GM12878 (cell line): ENCODE data around the gene MTHFD1L.

Source experiments
- EED ChIP-seq: sonication (generic); IDR thresholded peaks from 2 replicates; pipeline ENCODE4 v1.6.1; 2016; ENCODE audit warnings: antibody characterized with exemption, low read depth
- FOXK2 ChIP-seq: fragments of 450-650 bp; IDR thresholded peaks from 2 replicates; pipeline ENCODE4 v1.6.1; 2017; ENCODE audit warnings: mild to moderate bottlenecking, moderate library complexity
- MXI1 ChIP-seq: fragments of 150-350 bp; IDR thresholded peaks from 2 replicates; pipeline ENCODE4 v1.6.1; 2011; ENCODE audit warnings: low read depth, mild to moderate bottlenecking, inconsistent platforms, low read length, improper control_type of control experiment
- POLR2A ChIP-seq: IDR thresholded peaks from 2 replicates; pipeline ENCODE4 v1.6.1; 2011; ENCODE audit warnings: low read depth, mild to moderate bottlenecking, low read length
- TAF1 ChIP-seq: IDR thresholded peaks from 2 replicates; pipeline ENCODE4 v1.6.1; 2011; ENCODE audit warnings: mild to moderate bottlenecking, low read depth, low read length, borderline replicate concordance
- ZNF24 ChIP-seq: fragments of 450-650 bp; IDR thresholded peaks from 2 replicates; pipeline ENCODE4 v1.6.1; 2017; ENCODE audit warnings: antibody characterized with exemption, mild to moderate bottlenecking
- TF ChIP-seq, protein P1 (sequence below), 3 experiments: IDR thresholded peaks in 2 of 3; conservative IDR thresholded peaks in 1 of 3; 2 replicates each; pipeline ENCODE4 v1.5.1; 2011; ENCODE audit warnings: low read depth in 3 of 3, low read length in 3 of 3, mild to moderate bottlenecking in 3 of 3, control low read depth in 2 of 3, moderate library complexity in 2 of 3, inconsistent platforms in 1 of 3, mixed read lengths in 1 of 3; ENCODE audit not compliant: control insufficient read depth in 2 of 3, insufficient read depth in 1 of 3; ENCODE audit errors: extremely low read depth in 1 of 3
- TF ChIP-seq, protein P2 (sequence below): fragments of 450-650 bp; IDR thresholded peaks from 2 replicates; pipeline ENCODE4 v1.6.1; 2016; ENCODE audit warnings: mild to moderate bottlenecking, moderate library complexity, borderline replicate concordance
- TF ChIP-seq, protein P3 (sequence below): IDR thresholded peaks from 2 replicates; pipeline ENCODE4 v1.6.1; 2011; ENCODE audit warnings: borderline replicate concordance, low read depth, mild to moderate bottlenecking, moderate library complexity, mixed read lengths, low read length; ENCODE audit not compliant: insufficient read depth; ENCODE audit errors: extremely low read length
- TF ChIP-seq, protein P4 (sequence below): IDR thresholded peaks from 2 replicates; pipeline ENCODE4 v1.6.1; 2012; ENCODE audit warnings: mild to moderate bottlenecking, low read depth, low read length

DNA sequence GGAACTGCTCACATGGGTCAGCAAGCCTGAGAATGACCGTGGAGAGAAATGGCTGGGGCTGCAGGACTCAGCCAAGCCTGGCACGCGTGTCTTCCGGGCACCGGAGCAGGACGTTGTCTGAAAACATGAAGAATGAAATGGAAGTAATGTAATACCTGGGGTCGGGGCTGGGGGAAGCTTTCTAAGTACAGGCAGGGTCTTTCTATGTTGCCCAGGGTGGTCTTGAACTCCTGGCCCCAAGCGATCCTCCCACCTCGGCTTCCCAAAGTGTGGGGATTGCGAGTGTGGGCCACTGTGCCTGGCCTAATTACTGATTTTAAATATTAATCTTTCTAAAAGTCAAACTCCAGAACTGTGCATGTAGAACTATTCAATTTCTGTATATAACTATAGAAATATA, 218.8 kb downstream of the MTHFD1L start:
- TF ChIP-seq TAF1 (no peak), EED (no peak), ZNF24 (no peak), MXI1 (no peak), FOXK2 (no peak), POLR2A (no peak)
- TF ChIP-seq, protein P1, sequence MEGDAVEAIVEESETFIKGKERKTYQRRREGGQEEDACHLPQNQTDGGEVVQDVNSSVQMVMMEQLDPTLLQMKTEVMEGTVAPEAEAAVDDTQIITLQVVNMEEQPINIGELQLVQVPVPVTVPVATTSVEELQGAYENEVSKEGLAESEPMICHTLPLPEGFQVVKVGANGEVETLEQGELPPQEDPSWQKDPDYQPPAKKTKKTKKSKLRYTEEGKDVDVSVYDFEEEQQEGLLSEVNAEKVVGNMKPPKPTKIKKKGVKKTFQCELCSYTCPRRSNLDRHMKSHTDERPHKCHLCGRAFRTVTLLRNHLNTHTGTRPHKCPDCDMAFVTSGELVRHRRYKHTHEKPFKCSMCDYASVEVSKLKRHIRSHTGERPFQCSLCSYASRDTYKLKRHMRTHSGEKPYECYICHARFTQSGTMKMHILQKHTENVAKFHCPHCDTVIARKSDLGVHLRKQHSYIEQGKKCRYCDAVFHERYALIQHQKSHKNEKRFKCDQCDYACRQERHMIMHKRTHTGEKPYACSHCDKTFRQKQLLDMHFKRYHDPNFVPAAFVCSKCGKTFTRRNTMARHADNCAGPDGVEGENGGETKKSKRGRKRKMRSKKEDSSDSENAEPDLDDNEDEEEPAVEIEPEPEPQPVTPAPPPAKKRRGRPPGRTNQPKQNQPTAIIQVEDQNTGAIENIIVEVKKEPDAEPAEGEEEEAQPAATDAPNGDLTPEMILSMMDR (IDR thresholded peaks at IDR 0.05 in 2 of 3, conservative IDR thresholded peaks at IDR 0.05 in 1 of 3; ENCODE audit: control insufficient read depth in 2 of 3, extremely low read depth in 1 of 3, insufficient read depth in 1 of 3, low read depth in 3 of 3, low read length in 3 of 3) = no peak
- TF ChIP-seq, protein P2, sequence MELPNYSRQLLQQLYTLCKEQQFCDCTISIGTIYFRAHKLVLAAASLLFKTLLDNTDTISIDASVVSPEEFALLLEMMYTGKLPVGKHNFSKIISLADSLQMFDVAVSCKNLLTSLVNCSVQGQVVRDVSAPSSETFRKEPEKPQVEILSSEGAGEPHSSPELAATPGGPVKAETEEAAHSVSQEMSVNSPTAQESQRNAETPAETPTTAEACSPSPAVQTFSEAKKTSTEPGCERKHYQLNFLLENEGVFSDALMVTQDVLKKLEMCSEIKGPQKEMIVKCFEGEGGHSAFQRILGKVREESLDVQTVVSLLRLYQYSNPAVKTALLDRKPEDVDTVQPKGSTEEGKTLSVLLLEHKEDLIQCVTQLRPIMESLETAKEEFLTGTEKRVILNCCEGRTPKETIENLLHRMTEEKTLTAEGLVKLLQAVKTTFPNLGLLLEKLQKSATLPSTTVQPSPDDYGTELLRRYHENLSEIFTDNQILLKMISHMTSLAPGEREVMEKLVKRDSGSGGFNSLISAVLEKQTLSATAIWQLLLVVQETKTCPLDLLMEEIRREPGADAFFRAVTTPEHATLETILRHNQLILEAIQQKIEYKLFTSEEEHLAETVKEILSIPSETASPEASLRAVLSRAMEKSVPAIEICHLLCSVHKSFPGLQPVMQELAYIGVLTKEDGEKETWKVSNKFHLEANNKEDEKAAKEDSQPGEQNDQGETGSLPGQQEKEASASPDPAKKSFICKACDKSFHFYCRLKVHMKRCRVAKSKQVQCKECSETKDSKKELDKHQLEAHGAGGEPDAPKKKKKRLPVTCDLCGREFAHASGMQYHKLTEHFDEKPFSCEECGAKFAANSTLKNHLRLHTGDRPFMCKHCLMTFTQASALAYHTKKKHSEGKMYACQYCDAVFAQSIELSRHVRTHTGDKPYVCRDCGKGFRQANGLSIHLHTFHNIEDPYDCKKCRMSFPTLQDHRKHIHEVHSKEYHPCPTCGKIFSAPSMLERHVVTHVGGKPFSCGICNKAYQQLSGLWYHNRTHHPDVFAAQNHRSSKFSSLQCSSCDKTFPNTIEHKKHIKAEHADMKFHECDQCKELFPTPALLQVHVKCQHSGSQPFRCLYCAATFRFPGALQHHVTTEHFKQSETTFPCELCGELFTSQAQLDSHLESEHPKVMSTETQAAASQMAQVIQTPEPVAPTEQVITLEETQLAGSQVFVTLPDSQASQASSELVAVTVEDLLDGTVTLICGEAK = no peak
- TF ChIP-seq, protein P3, sequence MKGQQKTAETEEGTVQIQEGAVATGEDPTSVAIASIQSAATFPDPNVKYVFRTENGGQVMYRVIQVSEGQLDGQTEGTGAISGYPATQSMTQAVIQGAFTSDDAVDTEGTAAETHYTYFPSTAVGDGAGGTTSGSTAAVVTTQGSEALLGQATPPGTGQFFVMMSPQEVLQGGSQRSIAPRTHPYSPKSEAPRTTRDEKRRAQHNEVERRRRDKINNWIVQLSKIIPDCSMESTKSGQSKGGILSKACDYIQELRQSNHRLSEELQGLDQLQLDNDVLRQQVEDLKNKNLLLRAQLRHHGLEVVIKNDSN = no peak
- TF ChIP-seq, protein P4, sequence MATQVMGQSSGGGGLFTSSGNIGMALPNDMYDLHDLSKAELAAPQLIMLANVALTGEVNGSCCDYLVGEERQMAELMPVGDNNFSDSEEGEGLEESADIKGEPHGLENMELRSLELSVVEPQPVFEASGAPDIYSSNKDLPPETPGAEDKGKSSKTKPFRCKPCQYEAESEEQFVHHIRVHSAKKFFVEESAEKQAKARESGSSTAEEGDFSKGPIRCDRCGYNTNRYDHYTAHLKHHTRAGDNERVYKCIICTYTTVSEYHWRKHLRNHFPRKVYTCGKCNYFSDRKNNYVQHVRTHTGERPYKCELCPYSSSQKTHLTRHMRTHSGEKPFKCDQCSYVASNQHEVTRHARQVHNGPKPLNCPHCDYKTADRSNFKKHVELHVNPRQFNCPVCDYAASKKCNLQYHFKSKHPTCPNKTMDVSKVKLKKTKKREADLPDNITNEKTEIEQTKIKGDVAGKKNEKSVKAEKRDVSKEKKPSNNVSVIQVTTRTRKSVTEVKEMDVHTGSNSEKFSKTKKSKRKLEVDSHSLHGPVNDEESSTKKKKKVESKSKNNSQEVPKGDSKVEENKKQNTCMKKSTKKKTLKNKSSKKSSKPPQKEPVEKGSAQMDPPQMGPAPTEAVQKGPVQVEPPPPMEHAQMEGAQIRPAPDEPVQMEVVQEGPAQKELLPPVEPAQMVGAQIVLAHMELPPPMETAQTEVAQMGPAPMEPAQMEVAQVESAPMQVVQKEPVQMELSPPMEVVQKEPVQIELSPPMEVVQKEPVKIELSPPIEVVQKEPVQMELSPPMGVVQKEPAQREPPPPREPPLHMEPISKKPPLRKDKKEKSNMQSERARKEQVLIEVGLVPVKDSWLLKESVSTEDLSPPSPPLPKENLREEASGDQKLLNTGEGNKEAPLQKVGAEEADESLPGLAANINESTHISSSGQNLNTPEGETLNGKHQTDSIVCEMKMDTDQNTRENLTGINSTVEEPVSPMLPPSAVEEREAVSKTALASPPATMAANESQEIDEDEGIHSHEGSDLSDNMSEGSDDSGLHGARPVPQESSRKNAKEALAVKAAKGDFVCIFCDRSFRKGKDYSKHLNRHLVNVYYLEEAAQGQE = no peak
